ENCODE data around the gene AK3. TPM values are rescaled to one million over a fixed set of nuclear protein-coding genes. Genes with fewer than 3 reads are reported as not detected.

Gene AK3
- total RNA-seq, 6 donors from 2014 or later: 33.2 to 81.2 (median 51.7) TPM

DNA sequence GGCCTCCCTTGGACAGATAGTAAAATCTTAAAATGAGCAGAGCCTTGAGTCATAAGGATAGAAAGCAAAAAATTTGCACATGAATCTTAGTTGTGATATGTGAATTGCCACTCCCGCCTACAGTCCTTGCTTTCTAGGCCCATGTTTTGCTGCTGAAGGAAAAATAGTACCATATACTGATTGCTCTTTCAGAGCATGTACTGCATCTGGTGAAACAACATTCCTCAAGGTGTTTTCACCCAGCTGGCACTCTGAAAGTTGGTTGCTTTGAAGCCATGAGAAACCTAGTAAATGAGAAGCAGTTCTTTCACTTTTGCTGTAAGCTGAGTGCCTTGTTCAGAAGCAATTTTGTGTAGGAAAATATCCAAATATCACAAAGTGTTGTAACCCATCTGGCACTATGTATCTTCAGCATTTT, 51.3 kb downstream of the AK3 start:
- no peaks in the 10 kb centered on the region for H3K9me3 ChIP-seq
- DNase-seq (no peak), ATAC-seq (ENCODE audit: low FRiP score in 2 of 2) (no peak)
- H3K27me3 ChIP-seq: no peaks in the 10 kb centered on the region
- peaks cover 0 to 19% (median 8%) of the 10 kb centered on the region in 4 donors for H3K4me1 ChIP-seq
- WGBS, 2 donors: 80 to 87% methylated on average over 1 of the region's 1 CpG
- no peak overlapping the region for H3K4me3 ChIP-seq
- no peak for TF ChIP-seq POLR2A (IDR thresholded peaks at IDR 0.05)
- TF ChIP-seq, protein P1, sequence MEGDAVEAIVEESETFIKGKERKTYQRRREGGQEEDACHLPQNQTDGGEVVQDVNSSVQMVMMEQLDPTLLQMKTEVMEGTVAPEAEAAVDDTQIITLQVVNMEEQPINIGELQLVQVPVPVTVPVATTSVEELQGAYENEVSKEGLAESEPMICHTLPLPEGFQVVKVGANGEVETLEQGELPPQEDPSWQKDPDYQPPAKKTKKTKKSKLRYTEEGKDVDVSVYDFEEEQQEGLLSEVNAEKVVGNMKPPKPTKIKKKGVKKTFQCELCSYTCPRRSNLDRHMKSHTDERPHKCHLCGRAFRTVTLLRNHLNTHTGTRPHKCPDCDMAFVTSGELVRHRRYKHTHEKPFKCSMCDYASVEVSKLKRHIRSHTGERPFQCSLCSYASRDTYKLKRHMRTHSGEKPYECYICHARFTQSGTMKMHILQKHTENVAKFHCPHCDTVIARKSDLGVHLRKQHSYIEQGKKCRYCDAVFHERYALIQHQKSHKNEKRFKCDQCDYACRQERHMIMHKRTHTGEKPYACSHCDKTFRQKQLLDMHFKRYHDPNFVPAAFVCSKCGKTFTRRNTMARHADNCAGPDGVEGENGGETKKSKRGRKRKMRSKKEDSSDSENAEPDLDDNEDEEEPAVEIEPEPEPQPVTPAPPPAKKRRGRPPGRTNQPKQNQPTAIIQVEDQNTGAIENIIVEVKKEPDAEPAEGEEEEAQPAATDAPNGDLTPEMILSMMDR (IDR thresholded peaks at IDR 0.05): no peak
- no peak for TF ChIP-seq POLR2AphosphoS5 (IDR thresholded peaks at IDR 0.05)
- no peak for TF ChIP-seq EP300 (IDR thresholded peaks at IDR 0.05)
- H3K36me3 ChIP-seq: peaks cover 0 to 43% (median 10%) of the 10 kb centered on the region in 4 donors
- no peak overlapping the region for H3K27ac ChIP-seq

DNA sequence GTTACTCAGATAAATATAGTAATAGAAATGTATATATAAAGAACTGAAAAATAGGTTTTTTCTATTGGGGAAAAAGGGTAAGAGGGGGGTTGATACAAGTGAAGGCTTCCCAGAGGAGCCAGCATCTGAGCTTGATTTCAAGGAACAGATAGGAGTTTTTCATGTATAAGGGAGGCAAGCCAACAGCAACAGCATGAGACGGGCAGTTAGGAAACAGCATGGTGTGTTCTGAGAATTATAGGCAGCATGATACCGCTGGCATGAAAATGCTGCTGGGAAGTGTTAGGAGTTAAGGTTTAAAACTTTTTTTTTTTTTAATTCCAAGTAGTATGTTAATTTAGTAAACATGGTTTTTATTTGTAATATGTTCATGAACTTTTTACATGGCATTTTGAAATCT, 52.0 kb downstream of the AK3 start:
- no peak overlapping the region for H3K4me3 ChIP-seq
- H3K9me3 ChIP-seq: no peaks in the 10 kb centered on the region
- H3K27ac ChIP-seq: no peak overlapping the region
- H3K4me1 ChIP-seq: peaks cover 0 to 17% (median 9%) of the 10 kb centered on the region in 4 donors
- ATAC-seq (ENCODE audit: low FRiP score in 2 of 2): no peak
- DNase-seq: no peak
- peaks cover 0 to 36% (median 8%) of the 10 kb centered on the region in 4 donors for H3K36me3 ChIP-seq
- TF ChIP-seq, protein P1 (IDR thresholded peaks at IDR 0.05): no peak
- TF ChIP-seq POLR2AphosphoS5 (IDR thresholded peaks at IDR 0.05) (no peak), POLR2A (IDR thresholded peaks at IDR 0.05) (no peak), EP300 (IDR thresholded peaks at IDR 0.05) (no peak)
- 76 to 88% methylated on average over 2 of the region's 2 CpGs for WGBS, 2 donors
- H3K27me3 ChIP-seq: no peaks in the 10 kb centered on the region

DNA sequence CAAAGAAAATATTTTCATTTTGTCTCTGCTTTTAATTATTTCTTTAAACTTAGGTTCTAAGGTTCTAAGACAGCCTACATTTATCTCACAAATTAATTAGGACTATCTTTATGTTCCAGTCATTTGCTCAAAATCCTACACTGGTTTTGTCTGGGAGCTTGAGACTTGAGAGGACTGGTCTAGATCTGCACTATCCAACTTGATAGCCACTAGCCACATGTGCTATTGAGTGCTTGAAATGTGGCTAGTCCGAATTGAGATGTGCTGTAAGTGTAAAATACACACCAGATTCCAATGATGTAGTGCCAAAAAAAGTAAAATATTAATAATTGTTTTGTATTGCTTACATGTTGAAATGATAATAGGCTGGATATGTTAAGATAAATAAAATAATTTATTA, 54.4 kb downstream of the AK3 start:
- WGBS, 2 donors: 47 to 50% methylated on average over 1 of the region's 1 CpG
- no peak for DNase-seq
- Histone ChIP-seq H3K27ac (peak overlapping the region in 2 of 4 donors; percentile 6 to 21), H3K27me3 (no peaks in the 10 kb centered on the region), H3K36me3 (peaks cover 0 to 28% (median 7%) of the 10 kb centered on the region in 4 donors), H3K4me3 (no peak overlapping the region), H3K4me1 (peaks cover 0 to 11% (median 2%) of the 10 kb centered on the region in 4 donors), H3K9me3 (no peaks in the 10 kb centered on the region)
- ATAC-seq (ENCODE audit: low FRiP score in 2 of 2): no peak
- TF ChIP-seq EP300 (IDR thresholded peaks at IDR 0.05): no peak
- TF ChIP-seq, protein P1 (IDR thresholded peaks at IDR 0.05): no peak
- TF ChIP-seq POLR2A (IDR thresholded peaks at IDR 0.05): no peak
- TF ChIP-seq POLR2AphosphoS5 (IDR thresholded peaks at IDR 0.05): no peak

DNA sequence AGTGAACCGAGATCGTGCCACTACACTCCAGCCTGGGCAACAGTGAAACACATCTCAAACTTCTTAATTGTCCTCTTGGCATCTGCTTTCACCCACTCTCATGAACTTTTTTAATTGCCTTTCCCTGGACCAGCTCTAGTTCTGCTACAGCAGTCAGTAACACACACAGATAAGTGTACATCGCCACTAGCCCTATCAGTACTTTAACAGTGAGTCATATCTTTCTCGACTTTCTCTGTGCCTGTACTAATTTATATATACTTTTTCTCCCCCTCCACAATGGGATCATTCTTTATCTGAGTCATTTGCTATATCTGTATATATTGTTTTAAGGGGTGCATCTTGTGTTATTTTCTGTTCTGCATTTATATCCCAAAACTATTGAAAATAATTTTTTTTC, 54.9 kb downstream of the AK3 start:
- WGBS, 2 donors: 74 to 81% methylated on average over 4 of the region's 4 CpGs
- peaks cover 3 to 16% (median 7%) of the 10 kb centered on the region in 4 donors for H3K4me1 ChIP-seq
- ATAC-seq (ENCODE audit: low FRiP score in 2 of 2): no peak

More for the DNA sequence above, 54.9 kb downstream of the AK3 start:
- Histone ChIP-seq H3K27me3 (no peaks in the 10 kb centered on the region), H3K9me3 (no peaks in the 10 kb centered on the region), H3K27ac (peak overlapping the region in 1 of 4 donors; percentile 6), H3K4me3 (no peak overlapping the region), H3K36me3 (peaks cover 0 to 23% (median 7%) of the 10 kb centered on the region in 4 donors)
- DNase-seq: no peak
- TF ChIP-seq POLR2A (IDR thresholded peaks at IDR 0.05) (no peak), EP300 (IDR thresholded peaks at IDR 0.05) (no peak), POLR2AphosphoS5 (IDR thresholded peaks at IDR 0.05) (no peak)
- TF ChIP-seq, protein P1 (IDR thresholded peaks at IDR 0.05): no peak

Measured in upper lobe of left lung (tissue), 6 donors.